Omental fat pad (tissue), 4 donors: ENCODE data around the gene VAPA. TPM values are rescaled to one million over a fixed set of nuclear protein-coding genes. Genes with fewer than 3 reads are reported as not detected.
A peak's percentile ranks its signal among the peaks of the same experiment; 100 is the strongest.

Experiments
- ATAC-seq: fragments of 150-250 bp; one replicate; pipeline ENCODE4 v1.9.1; 2016; ENCODE audit warnings: mild to moderate bottlenecking, moderate library complexity; ENCODE audit not compliant: low FRiP score
- DNase-seq: peaks from one replicate; pipeline ENCODE4 v3.0.0-alpha.2; 2019; ENCODE audit warnings: low spot score
- total RNA-seq, 4 donors: library from RNA; depleted of rRNA; stranded (reverse); fragments of >200 nt; gene quantifications; one replicate each; pipeline ENCODE4 v1.1.0, GENCODE V29; 2016
- TF ChIP-seq, protein P1 (sequence below), 3 donors: fragments of 450-650 bp; IDR thresholded peaks; one replicate each; pipeline ENCODE4 v1.5.1; 2016 to 2017; ENCODE audit warnings: antibody characterized with exemption in 3 of 3, mild to moderate bottlenecking in 3 of 3, moderate library complexity in 2 of 3

VAPA gene
- total RNA-seq, 4 donors from 2014 or later, result 173 to 345 (median 246) TPM

GRCh38 chr18:9926977-9927376 lies 13.2 kb downstream of the VAPA start:
- ATAC-seq (no peak), DNase-seq (no peak)
- TF ChIP-seq, protein P1, sequence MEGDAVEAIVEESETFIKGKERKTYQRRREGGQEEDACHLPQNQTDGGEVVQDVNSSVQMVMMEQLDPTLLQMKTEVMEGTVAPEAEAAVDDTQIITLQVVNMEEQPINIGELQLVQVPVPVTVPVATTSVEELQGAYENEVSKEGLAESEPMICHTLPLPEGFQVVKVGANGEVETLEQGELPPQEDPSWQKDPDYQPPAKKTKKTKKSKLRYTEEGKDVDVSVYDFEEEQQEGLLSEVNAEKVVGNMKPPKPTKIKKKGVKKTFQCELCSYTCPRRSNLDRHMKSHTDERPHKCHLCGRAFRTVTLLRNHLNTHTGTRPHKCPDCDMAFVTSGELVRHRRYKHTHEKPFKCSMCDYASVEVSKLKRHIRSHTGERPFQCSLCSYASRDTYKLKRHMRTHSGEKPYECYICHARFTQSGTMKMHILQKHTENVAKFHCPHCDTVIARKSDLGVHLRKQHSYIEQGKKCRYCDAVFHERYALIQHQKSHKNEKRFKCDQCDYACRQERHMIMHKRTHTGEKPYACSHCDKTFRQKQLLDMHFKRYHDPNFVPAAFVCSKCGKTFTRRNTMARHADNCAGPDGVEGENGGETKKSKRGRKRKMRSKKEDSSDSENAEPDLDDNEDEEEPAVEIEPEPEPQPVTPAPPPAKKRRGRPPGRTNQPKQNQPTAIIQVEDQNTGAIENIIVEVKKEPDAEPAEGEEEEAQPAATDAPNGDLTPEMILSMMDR (IDR thresholded peaks at IDR 0.05), result no peak

DNA sequence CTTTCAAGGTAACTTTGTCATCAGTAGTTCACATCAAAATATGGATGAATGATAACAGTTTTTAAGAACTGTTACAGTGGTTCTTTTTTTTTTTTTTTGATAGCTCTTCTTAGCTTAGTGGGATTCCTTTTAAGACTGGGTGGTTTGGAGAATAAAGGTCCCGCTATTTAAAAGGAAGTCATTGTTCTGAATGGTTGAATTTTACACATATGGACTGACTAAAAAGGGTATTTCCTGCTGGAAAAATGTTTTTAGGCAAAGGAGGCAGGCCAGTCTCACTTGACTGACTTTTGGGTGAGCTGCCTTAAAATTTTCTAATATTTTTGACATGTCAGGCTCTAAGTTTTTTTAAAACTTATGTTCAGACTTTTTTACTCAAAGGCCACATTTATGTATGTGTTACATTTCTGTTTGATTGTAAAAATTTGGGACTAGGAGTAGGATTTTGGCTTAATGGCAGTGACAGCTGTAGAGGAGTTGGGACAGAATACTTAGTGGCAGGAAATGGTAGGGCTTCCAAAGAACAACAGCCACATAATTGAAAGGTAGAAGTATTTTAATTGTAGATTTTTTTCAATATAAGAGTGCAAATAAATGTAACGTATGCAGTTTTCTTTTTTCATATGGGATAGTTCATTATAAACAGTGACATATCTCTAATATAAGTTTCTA lies 13.7 kb downstream of the VAPA start:
- ATAC-seq (no peak), DNase-seq (no peak)
- TF ChIP-seq, protein P1 (IDR thresholded peaks at IDR 0.05), result no peak

DNA sequence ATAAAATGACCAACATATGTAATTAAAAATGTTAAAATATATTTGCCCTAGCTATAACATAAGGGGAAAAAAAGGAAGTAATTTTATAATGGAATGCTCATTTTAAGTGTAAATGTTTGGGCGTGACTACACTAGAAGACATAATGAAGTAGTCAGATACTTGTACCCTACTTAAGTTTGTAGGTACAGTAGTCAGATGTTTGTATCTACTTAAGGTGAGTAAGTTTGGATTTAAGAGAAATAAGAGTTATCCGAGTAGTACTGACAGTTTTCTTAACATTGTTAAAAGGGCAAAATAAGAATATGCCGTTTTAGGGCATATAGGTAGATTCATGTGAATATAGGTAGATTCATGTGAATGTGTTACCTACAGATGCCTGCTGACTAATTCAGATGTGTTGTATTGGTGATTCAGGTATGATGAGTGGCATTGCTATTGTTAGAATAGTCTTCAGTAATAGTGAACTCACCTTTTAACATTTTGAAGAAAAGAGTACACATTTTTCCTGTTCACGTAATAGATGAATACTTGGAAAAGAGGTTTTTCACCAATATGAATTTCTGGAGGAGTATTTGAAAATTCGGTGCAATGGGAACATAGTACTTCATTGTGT lies 14.9 kb downstream of the VAPA start:
- TF ChIP-seq, protein P1 (IDR thresholded peaks at IDR 0.05), result no peak
- ATAC-seq (no peak), DNase-seq (no peak)

DNA sequence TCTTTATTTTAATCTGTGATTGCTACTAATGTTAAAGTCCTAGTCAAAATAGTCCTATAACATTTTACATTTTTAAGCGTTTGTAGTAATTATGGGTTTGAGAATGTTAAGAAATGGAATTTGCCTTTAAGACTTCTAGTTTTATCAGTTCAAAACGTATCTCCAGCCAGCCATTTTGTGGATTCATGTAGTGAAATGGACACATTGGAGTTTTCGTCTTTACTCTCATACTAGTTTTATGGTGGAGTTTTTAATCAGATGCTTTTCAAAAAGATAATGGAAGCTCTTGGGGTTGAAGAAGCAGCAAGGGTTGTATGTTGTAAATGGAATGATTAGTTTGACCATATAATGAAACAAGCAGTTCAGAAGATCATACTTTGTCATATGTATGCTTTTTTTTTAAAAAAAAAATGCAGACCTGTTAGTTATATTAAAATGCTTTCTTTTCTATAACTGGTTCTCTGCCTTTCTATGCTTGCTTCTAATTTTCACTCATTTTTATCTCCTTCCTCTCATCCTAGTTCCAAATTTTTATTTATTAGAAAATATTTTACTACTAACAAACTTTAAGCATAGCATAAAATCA lies 16.6 kb downstream of the VAPA start:
- TF ChIP-seq, protein P1 (IDR thresholded peaks at IDR 0.05), result no peak
- no peak for DNase-seq
- ATAC-seq, result no peak

DNA sequence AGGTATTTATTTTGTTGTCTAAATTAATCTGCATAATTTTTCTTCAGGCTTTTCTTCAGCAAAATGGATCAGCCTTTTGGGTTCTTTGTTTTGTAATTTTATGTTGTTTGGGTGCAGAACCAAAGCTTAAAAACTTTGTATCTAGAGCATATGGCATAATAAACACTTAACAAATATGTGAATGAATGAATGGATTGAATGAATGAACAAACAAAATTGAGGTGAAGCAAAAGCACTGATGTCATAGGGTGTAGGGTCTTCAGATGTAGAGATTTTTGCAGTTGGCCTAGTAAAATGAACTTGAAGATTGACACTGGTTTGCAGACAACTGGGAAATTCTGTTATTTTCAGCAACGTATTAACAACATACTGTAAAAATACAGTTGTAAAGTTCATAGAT lies 17.3 kb downstream of the VAPA start:
- ATAC-seq, result no peak
- DNase-seq, result no peak
- TF ChIP-seq, protein P1 (IDR thresholded peaks at IDR 0.05), result no peak

DNA sequence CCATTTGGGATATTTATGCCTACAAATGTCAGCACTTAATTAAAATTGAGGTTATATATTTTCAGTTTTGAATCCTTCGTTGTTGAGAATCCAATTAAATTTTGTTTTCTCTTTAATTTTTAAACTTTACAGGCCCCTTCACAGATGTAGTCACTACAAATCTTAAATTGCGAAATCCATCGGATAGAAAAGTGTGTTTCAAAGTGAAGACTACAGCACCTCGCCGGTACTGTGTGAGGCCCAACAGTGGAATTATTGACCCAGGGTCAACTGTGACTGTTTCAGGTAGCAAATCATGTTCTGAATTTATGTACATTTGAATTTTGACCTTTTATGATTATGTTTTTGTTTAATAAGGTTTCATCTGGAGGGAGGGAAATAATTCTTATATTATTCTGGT lies 17.9 kb downstream of the VAPA start:
- TF ChIP-seq, protein P1 (IDR thresholded peaks at IDR 0.05), result no peak
- ATAC-seq (peak; percentile 56), DNase-seq (no peak)

DNA sequence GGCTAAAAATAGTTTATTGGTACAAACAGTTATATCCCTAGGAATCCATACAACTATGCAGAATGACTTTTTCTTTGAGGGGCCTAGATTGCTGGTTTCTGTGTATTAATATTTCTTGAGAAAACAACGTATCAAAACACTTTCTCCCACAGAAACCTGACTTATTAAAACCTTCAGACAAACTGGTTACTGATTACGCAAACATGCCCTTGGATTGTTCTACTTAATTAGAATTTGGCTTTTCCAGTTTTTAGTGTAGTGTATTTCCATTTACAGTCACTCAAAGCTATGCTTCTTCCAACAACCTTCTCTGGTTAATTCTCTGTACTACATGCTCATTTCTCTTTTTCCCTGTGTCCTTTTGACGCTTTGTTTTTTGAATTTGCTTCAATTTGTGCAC lies 20.0 kb downstream of the VAPA start:
- TF ChIP-seq, protein P1 (IDR thresholded peaks at IDR 0.05), result no peak
- ATAC-seq, result no peak

More for the DNA sequence above, 20.0 kb downstream of the VAPA start:
- no peak for DNase-seq
